SU-DHL-6 (cell line): Measurements from ENCODE around the gene THBS3.
"Not testable (repeated sequence)": the region's sequence is repeated elsewhere in the genome, so short reads cannot be mapped to it uniquely, and the experiment has no call there.

ENCODE experiments used
- H2AFZ ChIP-seq: fragments of 200-600 bp; sonication (generic); 2 replicates; pipeline ENCODE4 v1.6.1; 2014; ENCODE audit warnings: low read depth, mild to moderate bottlenecking, moderate library complexity, mixed read lengths, antibody characterized with exemption, low read length; ENCODE audit not compliant: severe bottlenecking
- H3F3A ChIP-seq: fragments of 200-600 bp; shearing (Covaris generic); 2 replicates; pipeline ENCODE4 v1.6.0; 2016; ENCODE audit warnings: antibody characterized with exemption, mild to moderate bottlenecking; ENCODE audit not compliant: insufficient read depth
- H3K27ac ChIP-seq: fragments of 200-600 bp; sonication (generic); 2 replicates; pipeline ENCODE4 v1.5.1; 2016; ENCODE audit warnings: low read depth, mild to moderate bottlenecking, low read length, moderate library complexity, mixed read lengths
- H3K27me3 ChIP-seq: fragments of 200-600 bp; sonication (generic), shearing (Covaris generic); 2 replicates; pipeline ENCODE4 v1.6.0; 2014; ENCODE audit warnings: mild to moderate bottlenecking, low read length
- H3K36me3 ChIP-seq: fragments of 200-600 bp; sonication (generic); 2 replicates; pipeline ENCODE4 v1.6.1; 2014; ENCODE audit warnings: mild to moderate bottlenecking, low read length, mixed read lengths
- H3K4me2 ChIP-seq: fragments of 300-600, 200-600 bp; shearing (Covaris generic), sonication (generic); 2 replicates; pipeline ENCODE4 v1.6.0; 2014; ENCODE audit warnings: low read length, low read depth, mild to moderate bottlenecking; ENCODE audit not compliant: poor library complexity, severe bottlenecking
- H3K4me3 ChIP-seq: fragments of 200-600 bp; sonication (generic); 2 replicates; pipeline ENCODE4 v1.5.1; 2014; ENCODE audit warnings: antibody characterized with exemption, low read length, mild to moderate bottlenecking, mixed read lengths; ENCODE audit not compliant: insufficient read depth, poor library complexity, severe bottlenecking
- H3K79me2 ChIP-seq: fragments of 200-600 bp; sonication (generic); 2 replicates; pipeline ENCODE4 v1.6.1; 2014; ENCODE audit warnings: mild to moderate bottlenecking, low read length, moderate library complexity; ENCODE audit not compliant: insufficient read depth
- H3K9ac ChIP-seq: fragments of 200-600 bp; sonication (generic); 2 replicates; pipeline ENCODE4 v1.7.0; 2014; ENCODE audit warnings: mild to moderate bottlenecking, low read length
- H3K9me2 ChIP-seq: fragments of 200-600 bp; sonication (generic); replicated peaks from 2 replicates; pipeline ENCODE4 v1.6.1; 2014; ENCODE audit warnings: low read length; ENCODE audit not compliant: insufficient read depth
- H3K9me3 ChIP-seq: fragments of 200-600 bp; sonication (generic); 2 replicates; pipeline ENCODE4 v1.6.1; 2014; ENCODE audit warnings: low read length, mixed read lengths; ENCODE audit not compliant: insufficient read depth
- H4K20me1 ChIP-seq: fragments of 200-600 bp; sonication (generic); 2 replicates; pipeline ENCODE4 v1.6.1; 2014; ENCODE audit warnings: low read depth, mild to moderate bottlenecking, antibody characterized with exemption, low read length, moderate library complexity, mixed read lengths
- EZH2phosphoT487 ChIP-seq: fragments of 200-600 bp; sonication (generic), shearing (Covaris generic); conservative IDR thresholded peaks from 2 replicates; pipeline ENCODE4 v1.6.1; 2018; ENCODE audit warnings: mild to moderate bottlenecking, antibody characterized with exemption, low read length, moderate library complexity, mixed read lengths
- TF ChIP-seq, protein P1 (sequence below): fragments of 200-600 bp; sonication (generic); IDR thresholded peaks from one replicate; pipeline ENCODE4 v1.5.1; 2017; ENCODE audit warnings: antibody characterized with exemption, mild to moderate bottlenecking, low read length, moderate library complexity; ENCODE audit not compliant: insufficient read depth, poor library complexity, severe bottlenecking

Gene THBS3

DNA sequence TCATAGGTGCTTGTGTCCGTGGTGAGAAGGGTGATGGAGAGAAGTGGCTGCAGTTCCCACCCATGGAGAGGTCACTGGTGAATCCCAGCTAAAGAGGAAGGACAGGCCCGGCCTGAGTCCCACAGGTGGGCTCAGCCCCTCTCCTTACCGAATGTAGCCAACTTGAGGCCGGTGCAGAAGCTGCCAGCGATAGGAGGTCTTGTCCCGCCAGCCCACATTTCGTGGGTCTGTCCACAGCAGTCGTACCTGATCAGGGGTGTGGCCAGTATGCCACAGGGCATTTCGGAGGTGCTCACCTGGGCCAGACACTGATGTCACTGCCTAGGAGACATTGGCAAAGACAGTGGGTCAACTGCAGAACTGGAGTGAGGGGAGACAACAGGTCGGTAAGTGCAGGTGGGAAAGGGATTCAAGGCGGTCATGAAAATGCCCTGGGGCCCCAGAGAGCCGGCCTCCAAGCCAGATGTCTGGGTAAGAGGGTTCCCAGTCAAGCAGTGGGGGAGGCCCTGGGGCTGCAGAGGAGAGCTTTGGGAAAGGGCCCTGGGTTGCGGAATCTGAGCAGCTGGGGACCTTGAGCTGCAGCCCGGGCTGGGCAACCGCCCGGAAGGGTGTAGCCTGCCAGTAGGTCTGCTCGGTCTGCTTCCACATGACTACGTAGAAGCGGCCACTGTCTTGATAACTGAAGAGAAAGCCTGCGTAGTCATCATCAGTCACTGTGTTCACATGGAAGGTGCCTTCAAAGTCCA, 10.6 kb downstream of the THBS3 start:
- H3K9ac ChIP-seq, result no peak overlapping the region
- no peaks in the 10 kb centered on the region for H3K9me2 ChIP-seq
- H3F3A ChIP-seq, result no peaks in the 10 kb centered on the region
- no peak overlapping the region for H2AFZ ChIP-seq
- no peaks in the 10 kb centered on the region for H4K20me1 ChIP-seq
- TF ChIP-seq, protein P1, sequence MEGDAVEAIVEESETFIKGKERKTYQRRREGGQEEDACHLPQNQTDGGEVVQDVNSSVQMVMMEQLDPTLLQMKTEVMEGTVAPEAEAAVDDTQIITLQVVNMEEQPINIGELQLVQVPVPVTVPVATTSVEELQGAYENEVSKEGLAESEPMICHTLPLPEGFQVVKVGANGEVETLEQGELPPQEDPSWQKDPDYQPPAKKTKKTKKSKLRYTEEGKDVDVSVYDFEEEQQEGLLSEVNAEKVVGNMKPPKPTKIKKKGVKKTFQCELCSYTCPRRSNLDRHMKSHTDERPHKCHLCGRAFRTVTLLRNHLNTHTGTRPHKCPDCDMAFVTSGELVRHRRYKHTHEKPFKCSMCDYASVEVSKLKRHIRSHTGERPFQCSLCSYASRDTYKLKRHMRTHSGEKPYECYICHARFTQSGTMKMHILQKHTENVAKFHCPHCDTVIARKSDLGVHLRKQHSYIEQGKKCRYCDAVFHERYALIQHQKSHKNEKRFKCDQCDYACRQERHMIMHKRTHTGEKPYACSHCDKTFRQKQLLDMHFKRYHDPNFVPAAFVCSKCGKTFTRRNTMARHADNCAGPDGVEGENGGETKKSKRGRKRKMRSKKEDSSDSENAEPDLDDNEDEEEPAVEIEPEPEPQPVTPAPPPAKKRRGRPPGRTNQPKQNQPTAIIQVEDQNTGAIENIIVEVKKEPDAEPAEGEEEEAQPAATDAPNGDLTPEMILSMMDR, result no peak
- no peak for TF ChIP-seq EZH2phosphoT487
- H3K79me2 ChIP-seq, result no peaks in the 10 kb centered on the region
- H3K27me3 ChIP-seq, result no peaks in the 10 kb centered on the region
- no peak overlapping the region for H3K4me2 ChIP-seq
- no peak overlapping the region for H3K27ac ChIP-seq
- no peaks in the 10 kb centered on the region for H3K36me3 ChIP-seq
- no peaks in the 10 kb centered on the region for H3K9me3 ChIP-seq
- no peak overlapping the region for H3K4me3 ChIP-seq

DNA sequence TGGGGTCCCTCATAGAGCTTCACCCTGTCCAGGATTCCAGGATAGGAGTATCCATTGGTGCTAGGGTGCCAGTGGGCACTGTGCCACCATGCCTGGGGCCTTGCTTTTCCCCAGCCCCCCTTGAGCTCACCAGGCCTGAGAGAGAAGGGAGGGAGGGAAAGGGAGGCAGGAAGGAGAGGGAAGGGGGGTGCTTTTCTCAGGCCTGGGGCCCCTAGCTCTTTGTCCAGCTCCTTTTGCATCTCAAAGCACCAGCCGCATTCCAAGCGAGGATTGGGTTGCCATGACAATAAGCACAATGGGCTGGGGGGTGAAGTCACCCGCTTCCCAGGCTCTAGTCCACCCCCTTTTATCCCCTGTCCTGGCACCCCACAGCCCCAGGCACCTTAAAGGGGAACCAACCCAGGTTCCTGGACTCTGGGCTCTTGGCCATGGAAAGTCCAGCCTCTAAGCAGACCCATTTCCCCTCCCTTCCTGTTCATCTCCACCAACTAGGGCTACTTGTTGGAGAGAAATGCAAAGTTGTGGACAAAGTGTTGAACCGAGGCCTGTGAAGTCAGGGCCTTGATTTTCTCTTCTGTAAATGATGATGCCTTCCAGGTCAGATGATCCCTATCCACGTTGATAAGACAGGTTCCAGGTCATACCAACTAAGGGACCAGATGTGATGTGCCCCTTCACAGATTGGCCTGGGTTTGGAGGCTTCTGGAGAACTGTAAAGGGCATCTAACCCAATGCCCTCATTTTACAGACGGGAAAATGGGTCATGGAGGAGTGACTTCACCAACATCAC, 11.4 kb downstream of the THBS3 start:
- Histone ChIP-seq H3K36me3 (no peaks in the 10 kb centered on the region), H3K4me3 (no peak overlapping the region), H4K20me1 (no peaks in the 10 kb centered on the region), H3K9me2 (no peaks in the 10 kb centered on the region), H2AFZ (no peak overlapping the region), H3K27ac (no peak overlapping the region), H3K4me2 (no peak overlapping the region), H3K79me2 (no peaks in the 10 kb centered on the region), H3K9me3 (no peaks in the 10 kb centered on the region), H3F3A (no peaks in the 10 kb centered on the region), H3K9ac (no peak overlapping the region), H3K27me3 (no peaks in the 10 kb centered on the region)
- TF ChIP-seq, protein P1, result no peak
- TF ChIP-seq EZH2phosphoT487, result no peak

DNA sequence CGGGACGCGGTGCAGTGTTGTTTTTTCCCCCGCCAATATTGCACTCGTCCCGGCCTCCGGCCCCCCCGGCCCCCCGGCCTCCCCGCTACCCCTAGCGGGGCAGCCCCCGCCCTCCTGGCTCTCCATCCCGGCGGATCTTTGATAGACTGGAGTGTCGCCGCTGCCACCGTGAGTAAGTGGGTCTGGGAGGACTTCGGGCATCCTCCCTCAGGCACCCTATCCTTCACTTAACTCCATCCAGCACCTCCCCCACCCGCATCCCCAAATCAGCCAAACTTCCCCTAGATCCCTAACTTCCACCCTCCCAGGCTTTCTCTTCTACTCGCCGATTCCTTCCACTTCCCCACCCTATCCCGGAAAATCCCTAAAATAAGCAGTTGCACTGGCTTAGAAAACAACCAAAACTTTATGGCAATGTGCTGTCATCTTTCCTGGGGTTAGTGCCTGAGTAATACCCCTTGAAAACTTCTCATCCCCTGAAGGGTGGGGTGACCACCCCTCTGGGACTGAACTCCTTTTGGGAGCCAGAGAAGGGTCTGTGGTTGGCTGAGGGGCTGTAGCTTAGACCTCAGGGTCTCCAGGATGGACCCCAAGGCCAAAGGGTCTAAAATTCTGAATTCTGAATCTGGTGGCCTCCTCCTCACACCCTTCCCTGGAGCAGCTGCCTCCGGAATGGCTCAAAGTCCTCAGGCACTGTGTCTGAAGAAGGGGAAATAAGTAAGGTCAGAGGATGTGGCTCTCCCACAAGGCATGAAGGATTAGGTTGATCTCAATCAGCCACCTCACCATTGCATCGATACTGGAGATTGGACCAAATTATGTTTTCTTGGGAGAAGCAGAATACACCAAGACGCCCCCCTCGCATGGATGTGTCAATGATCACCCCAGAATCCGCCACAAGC, 12.2 kb downstream of the THBS3 start:
- TF ChIP-seq EZH2phosphoT487, result no peak
- TF ChIP-seq, protein P1, result no peak
- Histone ChIP-seq H3F3A (no peaks in the 10 kb centered on the region), H4K20me1 (no peaks in the 10 kb centered on the region), H3K9me3 (no peaks in the 10 kb centered on the region), H2AFZ (no peak overlapping the region), H3K4me2 (peak overlapping the region; percentile 52), H3K27ac (no peak overlapping the region), H3K9me2 (no peaks in the 10 kb centered on the region), H3K4me3 (peak overlapping the region; percentile 37), H3K27me3 (no peaks in the 10 kb centered on the region), H3K36me3 (no peaks in the 10 kb centered on the region), H3K79me2 (no peaks in the 10 kb centered on the region), H3K9ac (0 out of 2 replicates have a peak overlapping the region, but pooled peaks have one; percentile 39)

DNA sequence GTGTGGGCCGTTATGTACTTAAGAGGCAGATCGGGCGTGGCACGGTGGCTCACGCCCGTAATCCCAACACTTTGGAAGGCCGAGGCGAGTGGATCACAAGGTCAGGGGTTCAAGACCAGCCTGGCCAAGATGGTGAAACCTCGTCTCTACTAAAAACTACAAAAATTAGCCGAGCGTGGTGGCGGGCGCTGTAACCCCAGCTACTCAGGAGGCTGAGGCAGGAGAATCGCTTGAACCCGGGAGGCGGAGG, 13.8 kb downstream of the THBS3 start:
- Histone ChIP-seq H3K4me2 (peak overlapping the region; percentile 52), H2AFZ (peak overlapping the region; percentile 77), H3K4me3 (peak overlapping the region; percentile 11), H3K9ac (peak overlapping the region; percentile 39)
- not testable (repeated sequence) for H3F3A ChIP-seq, H3K79me2 ChIP-seq, H3K36me3 ChIP-seq, H3K27ac ChIP-seq, H3K27me3 ChIP-seq, H3K9me2 ChIP-seq, H4K20me1 ChIP-seq, H3K9me3 ChIP-seq
